ENCODE measurements around the gene SGK1.
"Not testable (repeated sequence)": the region's sequence is repeated elsewhere in the genome, so short reads cannot be mapped to it uniquely, and the experiment has no call there.

SGK1 gene

DNA sequence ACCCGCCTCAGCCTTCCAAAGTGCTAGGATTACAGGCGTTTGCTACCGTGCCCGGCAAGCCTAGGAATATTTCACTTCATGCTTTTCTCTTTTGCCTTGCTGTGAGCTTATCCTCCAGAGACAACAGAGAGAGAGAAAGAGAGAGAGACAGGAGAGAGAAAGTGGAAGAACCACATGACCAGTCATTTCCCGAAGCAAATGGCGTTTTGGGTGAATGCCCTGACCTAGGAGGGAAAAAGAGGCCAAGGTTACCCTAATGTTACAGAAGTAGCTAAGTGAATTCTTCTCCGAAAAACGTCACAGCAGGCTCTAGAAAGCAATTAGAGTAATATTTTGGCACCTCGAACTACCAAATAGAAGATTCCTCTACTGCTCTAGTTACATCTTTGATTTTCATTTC lies 9.1 kb downstream of the SGK1 start:
- no peak overlapping the region for H3K4me3 ChIP-seq (ENCODE audit: low read depth, low read length, poor library complexity, severe bottlenecking)
- H3K27me3 ChIP-seq (ENCODE audit: insufficient read depth, low read length) = no peaks in the 10 kb centered on the region
- no peak overlapping the region for H3K27ac ChIP-seq (ENCODE audit: low read depth, low read length, poor library complexity, severe bottlenecking)
- no peak overlapping the region for H3K4me2 ChIP-seq (ENCODE audit: low read length)
- no peaks in the 10 kb centered on the region for H3K9me3 ChIP-seq (ENCODE audit: low read length)
- no peak overlapping the region for H2AFZ ChIP-seq (ENCODE audit: low read length)
- H4K20me1 ChIP-seq (ENCODE audit: insufficient read depth, low read length) = no peaks in the 10 kb centered on the region
- no peak overlapping the region for H3K9ac ChIP-seq (ENCODE audit: low read length)
- no peaks in the 10 kb centered on the region for H3F3A ChIP-seq (ENCODE audit: insufficient read depth, low read length)
- no peaks in the 10 kb centered on the region for H3K36me3 ChIP-seq (ENCODE audit: insufficient read depth, low read length)
- no peaks in the 10 kb centered on the region for H3K79me2 ChIP-seq (ENCODE audit: insufficient read depth, low read length)
- TF ChIP-seq CTCF (IDR thresholded peaks at IDR 0.05; ENCODE audit: low read length) (no peak), EZH2 (IDR thresholded peaks at IDR 0.05; ENCODE audit: borderline replicate concordance, low read length) (no peak)
- no peaks in the 10 kb centered on the region for H3K9me2 ChIP-seq (ENCODE audit: low read depth, low read length)
- no peaks in the 10 kb centered on the region for H3K4me1 ChIP-seq (ENCODE audit: insufficient read depth, low read length, severe bottlenecking)

GRCh38 chr6:134307870-134308269 lies 10.0 kb downstream of the SGK1 start:
- Histone ChIP-seq H3K79me2 (ENCODE audit: insufficient read depth, low read length) (no peaks in the 10 kb centered on the region), H4K20me1 (ENCODE audit: insufficient read depth, low read length) (no peaks in the 10 kb centered on the region), H3K4me3 (ENCODE audit: low read depth, low read length, poor library complexity, severe bottlenecking) (no peak overlapping the region), H2AFZ (ENCODE audit: low read length) (no peak overlapping the region), H3K9me2 (ENCODE audit: low read depth, low read length) (no peaks in the 10 kb centered on the region), H3K9ac (ENCODE audit: low read length) (no peak overlapping the region), H3K4me2 (ENCODE audit: low read length) (no peak overlapping the region), H3K9me3 (ENCODE audit: low read length) (no peaks in the 10 kb centered on the region), H3K36me3 (ENCODE audit: insufficient read depth, low read length) (no peaks in the 10 kb centered on the region), H3K27ac (ENCODE audit: low read depth, low read length, poor library complexity, severe bottlenecking) (no peak overlapping the region), H3K27me3 (ENCODE audit: insufficient read depth, low read length) (no peaks in the 10 kb centered on the region), H3K4me1 (ENCODE audit: insufficient read depth, low read length, severe bottlenecking) (no peaks in the 10 kb centered on the region), H3F3A (ENCODE audit: insufficient read depth, low read length) (no peaks in the 10 kb centered on the region)
- TF ChIP-seq EZH2 (IDR thresholded peaks at IDR 0.05; ENCODE audit: borderline replicate concordance, low read length) (no peak), CTCF (IDR thresholded peaks at IDR 0.05; ENCODE audit: low read length) (no peak)

GRCh38 chr6:134307075-134307474 lies 10.8 kb downstream of the SGK1 start:
- no peaks in the 10 kb centered on the region for H3K4me1 ChIP-seq (ENCODE audit: insufficient read depth, low read length, severe bottlenecking)
- no peak overlapping the region for H3K9ac ChIP-seq (ENCODE audit: low read length)
- no peaks in the 10 kb centered on the region for H4K20me1 ChIP-seq (ENCODE audit: insufficient read depth, low read length)
- no peaks in the 10 kb centered on the region for H3K9me2 ChIP-seq (ENCODE audit: low read depth, low read length)
- H3K4me2 ChIP-seq (ENCODE audit: low read length) = no peak overlapping the region
- H3K27me3 ChIP-seq (ENCODE audit: insufficient read depth, low read length) = no peaks in the 10 kb centered on the region
- no peak overlapping the region for H3K4me3 ChIP-seq (ENCODE audit: low read depth, low read length, poor library complexity, severe bottlenecking)
- no peaks in the 10 kb centered on the region for H3K36me3 ChIP-seq (ENCODE audit: insufficient read depth, low read length)
- no peaks in the 10 kb centered on the region for H3K9me3 ChIP-seq (ENCODE audit: low read length)
- no peaks in the 10 kb centered on the region for H3F3A ChIP-seq (ENCODE audit: insufficient read depth, low read length)
- TF ChIP-seq EZH2 (IDR thresholded peaks at IDR 0.05; ENCODE audit: borderline replicate concordance, low read length) (no peak), CTCF (IDR thresholded peaks at IDR 0.05; ENCODE audit: low read length) (no peak)
- no peak overlapping the region for H3K27ac ChIP-seq (ENCODE audit: low read depth, low read length, poor library complexity, severe bottlenecking)
- no peak overlapping the region for H2AFZ ChIP-seq (ENCODE audit: low read length)
- no peaks in the 10 kb centered on the region for H3K79me2 ChIP-seq (ENCODE audit: insufficient read depth, low read length)

- not testable (repeated sequence) for H3K79me2 ChIP-seq (ENCODE audit: insufficient read depth, low read length); H3F3A ChIP-seq (ENCODE audit: insufficient read depth, low read length); H4K20me1 ChIP-seq (ENCODE audit: insufficient read depth, low read length); H3K36me3 ChIP-seq (ENCODE audit: insufficient read depth, low read length); H3K4me1 ChIP-seq (ENCODE audit: insufficient read depth, low read length, severe bottlenecking); H3K4me3 ChIP-seq (ENCODE audit: low read depth, low read length, poor library complexity, severe bottlenecking); H3K27me3 ChIP-seq (ENCODE audit: insufficient read depth, low read length); H3K4me2 ChIP-seq (ENCODE audit: low read length); H3K27ac ChIP-seq (ENCODE audit: low read depth, low read length, poor library complexity, severe bottlenecking); H2AFZ ChIP-seq (ENCODE audit: low read length); H3K9me2 ChIP-seq (ENCODE audit: low read depth, low read length); H3K9me3 ChIP-seq (ENCODE audit: low read length); H3K9ac ChIP-seq (ENCODE audit: low read length)
These were observed 13.5 kb downstream of the SGK1 start for GRCh38 chr6:134304381-134304780.
